RWPE2 (cell line): ENCODE data around the gene YES1.

Experiments used
- ATAC-seq: fragments of 200-7000 bp; cut with Tn5 transposase; 3 replicates; pipeline ENCODE4 v1.9.1; 2021; ENCODE audit warnings: low read depth
- DNase-seq: peaks from one replicate; pipeline ENCODE4 v3.0.0-alpha.2; 2020; ENCODE audit warnings: low spot score
- H3K27ac ChIP-seq: fragments of 450-650 bp; 2 replicates; pipeline ENCODE4 v1.5.1; 2017; ENCODE audit warnings: mild to moderate bottlenecking; ENCODE audit not compliant: poor library complexity, severe bottlenecking
- H3K27me3 ChIP-seq: fragments of 250-450 bp; sonication (Bioruptor Pico); 2 replicates; pipeline ENCODE4 v1.5.1; 2021; ENCODE audit warnings: mild to moderate bottlenecking, moderate library complexity; ENCODE audit not compliant: insufficient read depth, poor library complexity, severe bottlenecking
- H3K36me3 ChIP-seq: fragments of 250-450 bp; sonication (Bioruptor Pico); 2 replicates; pipeline ENCODE4 v1.5.1; 2020; ENCODE audit warnings: low read depth, mild to moderate bottlenecking, moderate library complexity
- H3K4me1 ChIP-seq: fragments of 250-450 bp; sonication (Bioruptor Pico); 2 replicates; pipeline ENCODE4 v1.5.1; 2021; ENCODE audit warnings: mild to moderate bottlenecking, moderate library complexity; ENCODE audit not compliant: insufficient read depth, poor library complexity, severe bottlenecking
- H3K4me3 ChIP-seq: fragments of 250-450 bp; sonication (Bioruptor Pico); 2 replicates; pipeline ENCODE4 v1.5.1; 2021; ENCODE audit warnings: mild to moderate bottlenecking, moderate library complexity; ENCODE audit not compliant: severe bottlenecking
- H3K9me3 ChIP-seq: fragments of 250-450 bp; sonication (Bioruptor Pico); 2 replicates; pipeline ENCODE4 v1.5.1; 2021; ENCODE audit warnings: mild to moderate bottlenecking, moderate library complexity; ENCODE audit not compliant: severe bottlenecking
- TF ChIP-seq, protein P1 (sequence below): fragments of 450-650 bp; IDR thresholded peaks from one replicate; pipeline ENCODE4 v1.5.1; 2017; ENCODE audit warnings: mild to moderate bottlenecking, moderate library complexity; ENCODE audit not compliant: poor library complexity, severe bottlenecking

The YES1 gene

DNA sequence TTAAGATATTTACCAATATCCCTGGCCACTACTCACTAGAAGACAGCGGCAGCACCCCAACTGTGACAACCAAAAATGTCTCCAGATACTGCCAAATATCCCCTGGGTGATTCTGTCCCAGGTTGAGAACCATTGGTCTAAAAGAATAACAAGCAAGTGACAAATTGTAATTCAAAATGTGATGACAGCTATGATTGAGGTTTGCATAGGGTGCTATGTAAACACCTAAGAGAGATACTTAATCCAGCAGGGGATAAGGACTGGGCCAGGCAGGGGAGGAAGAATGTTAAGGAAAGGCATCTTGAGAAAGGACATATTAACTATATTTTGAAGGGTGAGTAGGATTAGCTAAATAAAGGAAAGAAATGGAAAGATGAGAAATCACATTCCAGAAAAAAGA lies 61.6 kb downstream of the YES1 start:
- ATAC-seq = no peak
- H3K4me3 ChIP-seq = no peak overlapping the region
- no peaks in the 10 kb centered on the region for H3K9me3 ChIP-seq
- H3K27ac ChIP-seq = no peak overlapping the region
- no peak for DNase-seq
- TF ChIP-seq, protein P1, sequence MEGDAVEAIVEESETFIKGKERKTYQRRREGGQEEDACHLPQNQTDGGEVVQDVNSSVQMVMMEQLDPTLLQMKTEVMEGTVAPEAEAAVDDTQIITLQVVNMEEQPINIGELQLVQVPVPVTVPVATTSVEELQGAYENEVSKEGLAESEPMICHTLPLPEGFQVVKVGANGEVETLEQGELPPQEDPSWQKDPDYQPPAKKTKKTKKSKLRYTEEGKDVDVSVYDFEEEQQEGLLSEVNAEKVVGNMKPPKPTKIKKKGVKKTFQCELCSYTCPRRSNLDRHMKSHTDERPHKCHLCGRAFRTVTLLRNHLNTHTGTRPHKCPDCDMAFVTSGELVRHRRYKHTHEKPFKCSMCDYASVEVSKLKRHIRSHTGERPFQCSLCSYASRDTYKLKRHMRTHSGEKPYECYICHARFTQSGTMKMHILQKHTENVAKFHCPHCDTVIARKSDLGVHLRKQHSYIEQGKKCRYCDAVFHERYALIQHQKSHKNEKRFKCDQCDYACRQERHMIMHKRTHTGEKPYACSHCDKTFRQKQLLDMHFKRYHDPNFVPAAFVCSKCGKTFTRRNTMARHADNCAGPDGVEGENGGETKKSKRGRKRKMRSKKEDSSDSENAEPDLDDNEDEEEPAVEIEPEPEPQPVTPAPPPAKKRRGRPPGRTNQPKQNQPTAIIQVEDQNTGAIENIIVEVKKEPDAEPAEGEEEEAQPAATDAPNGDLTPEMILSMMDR = no peak
- no peaks in the 10 kb centered on the region for H3K27me3 ChIP-seq
- no peaks in the 10 kb centered on the region for H3K4me1 ChIP-seq
- H3K36me3 ChIP-seq = peaks cover 43% of the 10 kb centered on the region

DNA sequence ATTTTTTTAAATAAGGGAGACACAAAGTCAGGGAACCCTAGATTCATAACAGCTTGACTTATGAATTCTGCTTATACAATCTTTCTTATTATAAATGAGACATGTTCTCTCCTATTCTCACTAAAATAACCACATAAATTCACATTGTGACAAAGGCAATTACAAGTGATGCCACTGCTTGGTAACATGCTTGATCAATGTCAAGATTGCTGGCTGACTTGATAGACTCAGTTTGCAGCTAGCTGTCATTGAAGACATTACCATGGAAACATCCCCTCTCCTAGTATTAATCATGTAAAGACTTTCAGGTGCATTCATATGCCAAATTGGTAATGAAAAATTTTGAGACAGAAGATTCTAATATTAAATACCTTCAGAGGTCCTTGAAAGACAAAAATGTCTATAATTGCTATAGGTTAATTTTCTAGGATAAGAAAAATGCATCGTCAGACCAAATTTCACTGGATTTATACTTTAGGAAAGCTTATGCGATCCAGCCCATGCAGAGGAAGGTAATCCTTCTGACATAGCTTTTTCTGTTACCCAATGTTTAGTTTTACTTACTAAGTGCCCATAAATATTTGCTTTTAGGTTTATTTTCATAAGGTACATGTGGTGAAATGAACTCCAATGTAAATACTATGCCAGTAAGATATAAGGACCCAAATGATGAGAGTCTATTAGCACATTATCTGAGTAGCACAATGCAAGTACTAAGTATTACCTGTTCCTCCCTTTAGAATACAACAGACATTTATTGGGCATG lies 67.0 kb downstream of the YES1 start:
- Histone ChIP-seq H3K9me3 (no peaks in the 10 kb centered on the region), H3K36me3 (peaks cover 55% of the 10 kb centered on the region), H3K4me1 (no peaks in the 10 kb centered on the region), H3K27me3 (no peaks in the 10 kb centered on the region), H3K4me3 (no peak overlapping the region), H3K27ac (no peak overlapping the region)
- ATAC-seq = no peak
- TF ChIP-seq, protein P1 = no peak
- DNase-seq = no peak

DNA sequence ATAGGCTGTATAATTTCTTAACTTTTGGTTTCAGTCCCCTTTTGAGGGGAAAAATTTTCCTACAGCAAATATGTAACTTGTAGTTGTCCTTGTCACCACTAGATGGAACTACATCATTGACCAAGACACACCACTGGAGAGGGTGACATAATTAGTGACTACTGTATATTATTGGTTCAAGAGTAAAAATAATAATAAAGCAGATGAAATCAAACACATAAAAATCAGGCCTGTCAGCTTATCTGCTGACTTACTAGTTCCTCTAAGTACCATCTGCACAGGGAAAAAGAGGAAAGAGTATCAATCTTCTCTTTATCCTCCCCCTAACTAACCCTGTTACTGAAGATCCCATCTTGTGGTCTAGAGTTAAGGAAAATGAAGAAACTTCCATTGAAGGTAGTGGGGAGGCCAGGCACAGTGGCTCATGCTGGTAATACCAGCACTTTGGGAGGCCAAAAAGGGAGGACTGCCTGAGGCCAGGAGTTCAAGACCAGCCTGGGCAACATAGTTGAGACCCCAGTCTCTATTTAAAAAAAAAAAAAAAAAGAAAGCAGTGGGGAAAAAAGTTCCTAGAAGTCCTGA lies 70.0 kb downstream of the YES1 start:
- TF ChIP-seq, protein P1 = peak; percentile 85
- Histone ChIP-seq H3K27me3 (no peaks in the 10 kb centered on the region), H3K4me3 (no peak overlapping the region), H3K4me1 (no peaks in the 10 kb centered on the region), H3K27ac (no peak overlapping the region), H3K9me3 (no peaks in the 10 kb centered on the region), H3K36me3 (peaks cover 59% of the 10 kb centered on the region)
- ATAC-seq (peak; percentile 42; the same call in 1 of the 3 replicates), DNase-seq (no peak)

DNA sequence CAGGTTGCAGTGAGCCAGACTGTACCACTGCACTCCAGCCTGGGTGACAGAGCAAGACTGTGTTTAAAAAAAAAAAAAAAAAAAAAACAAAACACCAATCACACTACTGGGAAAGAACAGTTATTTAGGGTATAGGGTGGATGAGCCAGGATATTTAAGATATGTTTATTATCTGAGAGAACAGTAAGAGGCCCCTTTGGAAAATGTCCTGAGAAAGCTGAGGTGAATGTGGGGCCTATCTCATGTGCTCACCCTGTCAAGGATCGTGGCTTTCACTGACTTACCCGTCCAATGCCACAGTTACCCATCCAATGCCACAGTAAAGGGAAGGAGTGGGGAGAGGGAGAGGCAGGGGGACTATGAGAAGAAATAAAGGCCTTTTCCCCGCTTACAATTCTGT lies 79.7 kb downstream of the YES1 start:
- H3K4me3 ChIP-seq = no peak overlapping the region
- no peaks in the 10 kb centered on the region for H3K9me3 ChIP-seq
- no peaks in the 10 kb centered on the region for H3K27me3 ChIP-seq
- H3K36me3 ChIP-seq = peaks cover 23% of the 10 kb centered on the region
- no peak overlapping the region for H3K27ac ChIP-seq
- TF ChIP-seq, protein P1 = no peak
- DNase-seq (no peak), ATAC-seq (no peak)
- H3K4me1 ChIP-seq = no peaks in the 10 kb centered on the region

DNA sequence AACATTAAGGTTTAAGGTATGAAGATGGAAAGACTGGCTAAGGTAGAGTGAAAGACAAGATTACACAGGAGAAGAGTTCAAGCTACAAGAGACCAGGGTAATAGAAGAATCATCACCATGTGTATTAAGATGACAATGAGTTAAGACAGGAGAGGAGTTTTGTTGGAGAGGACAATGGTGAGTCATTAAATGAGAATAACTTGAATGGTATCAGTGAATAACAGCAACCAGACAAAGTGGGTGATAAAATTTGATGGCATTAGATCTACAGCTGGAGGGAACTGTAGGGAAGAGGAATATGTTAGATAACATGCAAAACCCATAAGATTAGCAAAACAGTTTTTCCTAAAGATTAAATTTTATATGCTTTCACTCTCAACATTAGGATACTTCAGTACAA lies 80.9 kb downstream of the YES1 start:
- no peaks in the 10 kb centered on the region for H3K27me3 ChIP-seq
- no peak for ATAC-seq
- TF ChIP-seq, protein P1 = no peak
- DNase-seq = no peak
- no peaks in the 10 kb centered on the region for H3K9me3 ChIP-seq
- H3K4me3 ChIP-seq = no peak overlapping the region
- H3K4me1 ChIP-seq = no peaks in the 10 kb centered on the region
- peaks cover 16% of the 10 kb centered on the region for H3K36me3 ChIP-seq
- H3K27ac ChIP-seq = no peak overlapping the region
